Mucosa of rectum (tissue), 2 donors: ENCODE data around the gene TSPAN18.

ENCODE experiments used
- H3K27ac ChIP-seq, 2 donors: one replicate each; pipeline ENCODE4 v1.7.0; 2013; ENCODE audit warnings: inconsistent platforms in 2 of 2, low read depth in 2 of 2, low read length in 2 of 2
- H3K27me3 ChIP-seq, 2 donors: one replicate each; pipeline ENCODE4 v1.7.0; 2013; ENCODE audit warnings: low read length in 2 of 2; ENCODE audit not compliant: control insufficient read depth in 2 of 2, insufficient read depth in 2 of 2
- H3K36me3 ChIP-seq, 2 donors: one replicate each; pipeline ENCODE4 v1.7.0; 2013; ENCODE audit warnings: low read length in 2 of 2; ENCODE audit not compliant: control insufficient read depth in 2 of 2, insufficient read depth in 2 of 2
- H3K4me1 ChIP-seq, 2 donors: one replicate each; pipeline ENCODE4 v1.7.0; 2013; ENCODE audit warnings: low read length in 2 of 2, mild to moderate bottlenecking in 1 of 2; ENCODE audit not compliant: control insufficient read depth in 2 of 2, insufficient read depth in 2 of 2
- H3K4me3 ChIP-seq, 2 donors: one replicate each; pipeline ENCODE4 v1.7.0; 2013; ENCODE audit warnings: low read length in 2 of 2
- H3K9ac ChIP-seq, 2 donors: one replicate each; pipeline ENCODE4 v1.7.0; 2013; ENCODE audit warnings: low read length in 2 of 2, low read depth in 1 of 2, mild to moderate bottlenecking in 1 of 2
- H3K9me3 ChIP-seq, 2 donors: one replicate each; pipeline ENCODE4 v1.7.0; 2013; ENCODE audit warnings: low read length in 2 of 2; ENCODE audit not compliant: control insufficient read depth in 2 of 2
- donor health status: healthy.
- donor health status: Normal muscosa, but diverticular disease.

TSPAN18 gene

DNA sequence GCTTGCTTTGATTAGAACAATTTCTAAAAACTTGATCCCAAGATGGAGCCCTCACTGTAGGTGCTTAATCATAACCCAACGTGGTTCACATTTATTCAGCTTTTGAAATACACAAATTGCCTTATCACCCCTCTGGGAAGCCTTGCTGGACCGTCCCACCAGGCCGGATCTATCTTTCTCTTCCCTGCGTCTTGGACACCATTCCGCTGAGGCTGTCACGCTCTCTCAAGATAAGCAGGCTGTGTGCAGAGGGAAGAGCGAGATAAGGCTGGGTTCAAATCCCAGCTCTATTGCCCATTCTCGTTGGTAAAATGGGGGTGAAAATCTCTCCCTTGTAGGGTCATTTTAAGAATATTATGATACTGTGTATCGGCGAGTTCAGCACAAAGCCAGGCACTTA, 244.4 kb downstream of the TSPAN18 start:
- H3K9ac ChIP-seq = no peak overlapping the region
- H3K27ac ChIP-seq = no peak overlapping the region
- no peaks in the 10 kb centered on the region for H3K27me3 ChIP-seq
- H3K4me3 ChIP-seq = no peak overlapping the region
- H3K9me3 ChIP-seq = no peaks in the 10 kb centered on the region
- no peaks in the 10 kb centered on the region for H3K36me3 ChIP-seq
- peaks cover 5 to 10% of the 10 kb centered on the region in 2 donors for H3K4me1 ChIP-seq

- Histone ChIP-seq H3K27me3 (no peaks in the 10 kb centered on the region), H3K9me3 (no peaks in the 10 kb centered on the region), H3K9ac (no peak overlapping the region), H3K36me3 (no peaks in the 10 kb centered on the region), H3K4me3 (no peak overlapping the region), H3K27ac (no peak overlapping the region), H3K4me1 (peaks cover 22 to 26% of the 10 kb centered on the region in 2 donors)
These were observed 246.1 kb downstream of the TSPAN18 start for GRCh38 chr11:44972746-44973435.

- no peaks in the 10 kb centered on the region for H3K27me3 ChIP-seq
- no peaks in the 10 kb centered on the region for H3K9me3 ChIP-seq
- H3K4me3 ChIP-seq = no peak overlapping the region
- no peak overlapping the region for H3K27ac ChIP-seq
- peaks cover 32 to 35% of the 10 kb centered on the region in 2 donors for H3K4me1 ChIP-seq
- no peak overlapping the region for H3K9ac ChIP-seq
- H3K36me3 ChIP-seq = no peaks in the 10 kb centered on the region
These were observed 247.1 kb downstream of the TSPAN18 start for GRCh38 chr11:44973632-44974401.

DNA sequence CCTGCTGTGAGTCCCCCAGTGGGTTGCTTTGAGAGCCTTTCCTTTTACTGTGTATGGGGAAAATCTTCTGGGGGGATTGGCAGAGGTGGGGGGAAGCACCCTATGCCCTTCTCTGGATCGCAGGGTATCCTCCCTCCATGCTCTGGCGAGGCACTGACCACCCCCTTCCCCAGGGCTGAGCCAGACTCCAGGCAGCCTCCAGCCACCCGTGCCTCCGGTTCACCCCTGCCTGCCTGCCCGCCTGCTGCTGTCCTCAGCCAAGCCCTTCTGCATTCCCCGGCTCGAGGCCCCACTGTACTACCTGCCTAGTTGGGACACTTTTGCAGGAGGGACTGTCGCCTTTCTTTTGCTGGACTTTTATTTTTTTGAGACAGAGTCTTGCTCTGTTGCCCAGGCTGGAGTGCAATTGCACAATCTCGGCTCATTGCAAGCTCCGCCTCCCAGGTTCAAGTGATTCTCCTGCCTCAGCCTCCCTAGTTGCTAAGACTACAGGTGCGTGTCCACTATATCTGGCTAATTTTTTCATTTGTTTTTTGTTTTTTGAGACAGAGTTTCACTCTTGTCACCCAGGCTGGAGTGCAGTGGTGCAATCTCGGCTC, 247.7 kb downstream of the TSPAN18 start:
- Histone ChIP-seq H3K9ac (no peak overlapping the region), H3K27ac (no peak overlapping the region), H3K4me1 (peaks cover 36 to 41% of the 10 kb centered on the region in 2 donors), H3K27me3 (no peaks in the 10 kb centered on the region), H3K4me3 (no peak overlapping the region), H3K36me3 (no peaks in the 10 kb centered on the region), H3K9me3 (no peaks in the 10 kb centered on the region)

DNA sequence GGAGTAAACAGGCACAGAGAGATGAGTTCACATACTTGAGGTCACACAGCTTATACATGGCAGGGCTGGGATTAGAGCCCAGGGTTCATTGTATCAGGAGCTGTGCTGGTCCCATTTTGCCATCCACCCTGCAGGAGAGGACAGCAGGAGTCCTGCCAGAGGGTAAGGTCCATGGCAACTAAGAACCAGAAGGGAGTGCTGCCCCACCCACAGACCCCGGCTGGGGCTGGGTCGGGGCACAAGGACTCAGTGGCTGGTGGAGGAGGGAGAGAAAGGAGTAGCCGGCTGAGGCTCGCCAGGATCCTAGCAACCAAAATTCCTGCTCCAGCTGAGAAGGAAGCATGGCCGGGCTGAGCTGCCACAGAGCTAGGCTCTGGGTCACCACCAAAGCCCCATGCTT, 249.8 kb downstream of the TSPAN18 start:
- Histone ChIP-seq H3K36me3 (no peaks in the 10 kb centered on the region), H3K27ac (peak overlapping the region; percentile 45 to 95), H3K9me3 (no peaks in the 10 kb centered on the region), H3K4me3 (no peak overlapping the region), H3K9ac (no peak overlapping the region), H3K4me1 (peaks cover 49 to 50% of the 10 kb centered on the region in 2 donors), H3K27me3 (no peaks in the 10 kb centered on the region)

GRCh38 chr11:44977493-44977984, 250.8 kb downstream of the TSPAN18 start:
- H3K4me1 ChIP-seq = peaks cover 49 to 50% of the 10 kb centered on the region in 2 donors
- H3K27me3 ChIP-seq = no peaks in the 10 kb centered on the region
- no peaks in the 10 kb centered on the region for H3K36me3 ChIP-seq
- no peaks in the 10 kb centered on the region for H3K9me3 ChIP-seq
- H3K9ac ChIP-seq = peak overlapping the region; percentile 32 to 60
- H3K4me3 ChIP-seq = peak overlapping the region in 1 of 2 donors; percentile 22
- H3K27ac ChIP-seq = peak overlapping the region; percentile 93 to 95

DNA sequence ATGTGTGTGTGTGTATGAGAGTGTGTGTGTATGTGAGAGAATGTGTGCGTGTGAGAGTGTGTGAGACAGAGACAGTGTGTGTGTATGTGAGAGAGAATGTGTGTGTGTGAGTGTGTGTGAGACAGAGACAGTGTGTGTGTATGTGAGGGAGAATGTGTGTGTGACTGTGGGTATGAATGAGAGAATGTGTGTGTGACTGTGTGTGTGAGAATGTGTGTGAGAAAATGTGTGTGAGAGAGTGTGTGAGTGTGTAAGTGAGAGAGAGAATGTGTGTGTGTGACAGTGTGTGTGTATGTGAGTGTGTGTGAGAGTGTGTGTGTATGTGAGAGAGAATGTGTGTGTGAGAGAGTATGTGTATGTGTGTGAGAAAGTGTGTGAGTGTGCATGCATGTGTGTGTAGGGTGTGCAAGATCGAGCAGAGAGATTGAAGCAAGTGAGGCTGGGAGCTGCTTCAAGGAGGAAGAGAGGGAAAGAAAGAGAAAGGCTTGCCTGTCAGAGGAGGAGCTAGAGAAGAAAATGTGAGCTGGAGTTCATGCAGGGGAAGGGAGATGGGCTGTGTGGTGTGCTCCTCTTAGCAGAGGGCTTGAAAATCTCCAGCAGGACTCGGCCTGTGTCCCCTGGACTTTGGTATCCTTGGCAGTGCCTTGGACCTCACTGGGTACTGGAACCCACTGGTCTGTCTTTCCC, 251.7 kb downstream of the TSPAN18 start:
- Histone ChIP-seq H3K9me3 (no peaks in the 10 kb centered on the region), H3K9ac (peak overlapping the region; percentile 18 to 60), H3K27ac (peak overlapping the region; percentile 93 to 95), H3K36me3 (no peaks in the 10 kb centered on the region), H3K4me3 (no peak overlapping the region), H3K4me1 (peaks cover 49 to 50% of the 10 kb centered on the region in 2 donors), H3K27me3 (no peaks in the 10 kb centered on the region)

GRCh38 chr11:44978961-44979331, 252.2 kb downstream of the TSPAN18 start:
- Histone ChIP-seq H3K27ac (peak overlapping the region; percentile 93 to 95), H3K4me3 (peak overlapping the region; percentile 28 to 59), H3K36me3 (no peaks in the 10 kb centered on the region), H3K9me3 (no peaks in the 10 kb centered on the region), H3K9ac (peak overlapping the region; percentile 29 to 64), H3K27me3 (no peaks in the 10 kb centered on the region), H3K4me1 (peaks cover 49 to 50% of the 10 kb centered on the region in 2 donors)

DNA sequence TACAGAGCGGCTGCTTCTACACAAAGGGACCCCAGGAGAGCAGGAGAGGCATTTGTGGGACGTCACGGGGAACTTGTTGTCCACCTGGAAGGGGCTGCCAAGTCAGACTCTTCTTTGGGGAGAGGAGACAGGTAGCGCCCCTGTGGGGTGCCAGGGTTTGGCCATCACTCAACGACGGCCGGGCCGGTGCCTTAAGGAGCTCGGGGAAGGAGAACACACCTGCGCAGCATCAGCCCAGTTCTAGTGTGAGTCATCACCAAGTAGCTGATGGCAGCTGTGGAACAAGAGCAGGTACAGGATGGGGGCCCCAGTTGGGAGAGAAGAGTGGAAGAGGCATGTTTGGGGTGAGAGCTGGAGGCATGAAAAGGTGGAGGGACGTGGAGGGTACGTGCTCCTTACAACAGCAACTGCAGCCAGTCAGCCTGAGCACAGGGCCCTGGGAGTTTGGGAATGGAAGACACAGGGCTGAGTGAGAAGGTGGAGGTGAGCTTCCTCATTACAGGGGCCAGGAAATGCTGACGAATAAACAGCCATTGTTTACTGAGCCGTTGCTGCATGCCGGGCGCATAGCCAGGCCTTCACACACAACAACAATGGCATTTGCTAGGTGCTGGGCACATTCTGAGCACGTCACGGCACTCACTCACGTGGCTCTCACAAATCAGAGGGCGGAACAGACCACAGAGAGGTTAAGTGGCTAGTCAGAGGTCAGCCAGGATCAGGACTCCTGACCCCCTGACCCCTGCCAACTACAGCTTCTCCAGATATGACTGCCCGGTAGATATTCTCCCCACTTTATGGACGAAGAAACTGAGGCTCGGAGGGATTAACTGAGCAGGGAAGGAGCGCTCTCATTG, 253.0 kb downstream of the TSPAN18 start:
- Histone ChIP-seq H3K36me3 (no peaks in the 10 kb centered on the region), H3K9me3 (no peaks in the 10 kb centered on the region), H3K9ac (peak overlapping the region; percentile 29 to 64), H3K27me3 (no peaks in the 10 kb centered on the region), H3K4me3 (peak overlapping the region; percentile 28 to 59), H3K27ac (peak overlapping the region; percentile 93 to 95), H3K4me1 (peaks cover 49 to 50% of the 10 kb centered on the region in 2 donors)
